Fibroblast of villous mesenchyme (primary cell): ENCODE measurements around the gene ZNF862. TPM values are rescaled to one million over a fixed set of nuclear protein-coding genes. Genes with fewer than 3 reads are reported as not detected.

Experiments used
- DNase-seq: peaks from one replicate; pipeline ENCODE4 v3.0.0-alpha.2; 2010; ENCODE audit warnings: low read depth
- H3K4me3 ChIP-seq: 2 replicates; pipeline ENCODE4 v1.5.1; 2011; ENCODE audit warnings: low read depth, mild to moderate bottlenecking, low read length
- CTCF ChIP-seq: IDR thresholded peaks from 2 replicates; pipeline ENCODE4 v1.5.1; 2012; ENCODE audit warnings: low read depth, mild to moderate bottlenecking, low read length; ENCODE audit not compliant: insufficient read depth
- total RNA-seq: library from RNA; depleted of rRNA; stranded (reverse); fragments of >200 nt; gene quantifications from 2 replicates; pipeline ENCODE4 v1.2.3, GENCODE V29; 2012

ZNF862 gene
- total RNA-seq, 1 donor = 8.2 TPM

GRCh38 chr7:149823631-149824199 lies 14.5 kb upstream of the ZNF862 start:
- DNase-seq = no peak
- no peak for TF ChIP-seq CTCF
- no peak overlapping the region for H3K4me3 ChIP-seq

GRCh38 chr7:149824301-149824741 lies 13.9 kb upstream of the ZNF862 start:
- no peak for TF ChIP-seq CTCF
- DNase-seq = no peak
- no peak overlapping the region for H3K4me3 ChIP-seq

GRCh38 chr7:149824748-149825566 lies 13.2 kb upstream of the ZNF862 start:
- no peak for TF ChIP-seq CTCF
- DNase-seq = no peak
- H3K4me3 ChIP-seq = no peak overlapping the region

GRCh38 chr7:149825567-149826343 lies 12.4 kb upstream of the ZNF862 start:
- DNase-seq = no peak
- no peak for TF ChIP-seq CTCF
- H3K4me3 ChIP-seq = no peak overlapping the region

GRCh38 chr7:149826344-149827088 lies 11.7 kb upstream of the ZNF862 start:
- no peak for TF ChIP-seq CTCF
- DNase-seq = no peak
- H3K4me3 ChIP-seq = no peak overlapping the region
